WTC11 (cell line): ENCODE results near the gene OLFM1. TPM values are rescaled to one million over a fixed set of nuclear protein-coding genes. Genes with fewer than 3 reads are reported as not detected.

Experiments used
- ATAC-seq: fragments of 200-7000 bp; cut with Tn5 transposase; 2 replicates; pipeline ENCODE4 v1.10.0; 2021; ENCODE audit warnings: mild to moderate bottlenecking, moderate library complexity
- CTCF ChIA-PET: fragments of 300-600 bp; sonication (Branson Sonifier 250); formaldehyde crosslinking; loops from one replicate; lab custom pipeline; 2021; ENCODE audit warnings: antibody characterized with exemption; lab: Charles Lee
- POLR2A ChIA-PET: fragments of 350-600 bp; sonication (Branson Sonifier 250); formaldehyde crosslinking; loops from one replicate; lab custom pipeline; 2021; ENCODE audit warnings: antibody characterized with exemption; lab: Charles Lee
- DNase-seq: peaks from one replicate; pipeline ENCODE4 v3.0.0; 2021; ENCODE audit warnings: low spot score
- H3K27ac Mint-ChIP-seq: 2 replicates; pipeline ENCODE4 v1.8.0; 2021; ENCODE audit warnings: mixed read lengths
- H3K27me3 Mint-ChIP-seq: 2 replicates; pipeline ENCODE4 v1.8.0; 2021; ENCODE audit warnings: low read depth, mild to moderate bottlenecking, moderate library complexity, mixed read lengths
- H3K36me3 Mint-ChIP-seq: 2 replicates; pipeline ENCODE4 v1.8.0; 2021; ENCODE audit warnings: mixed read lengths
- H3K4me1 Mint-ChIP-seq: 2 replicates; pipeline ENCODE4 v1.8.0; 2022; ENCODE audit warnings: mixed read lengths
- H3K4me3 Mint-ChIP-seq: 2 replicates; pipeline ENCODE4 v1.8.0; 2021; ENCODE audit warnings: mild to moderate bottlenecking, moderate library complexity, mixed read lengths
- H3K9me3 Mint-ChIP-seq: 2 replicates; pipeline ENCODE4 v1.8.0; 2021; ENCODE audit warnings: mixed read lengths
- CREM ChIP-seq: sonication (generic); formaldehyde crosslinking; IDR thresholded peaks from 2 replicates; pipeline ENCODE4 v1.8.1; 2022; ENCODE audit warnings: mild to moderate bottlenecking, missing genetic modification reagents, moderate library complexity
- E2F5 ChIP-seq: sonication (generic); formaldehyde crosslinking; IDR thresholded peaks from 2 replicates; pipeline ENCODE4 v1.8.1; 2022; ENCODE audit warnings: mild to moderate bottlenecking, moderate library complexity, missing genetic modification reagents
- IRF2 ChIP-seq: sonication (generic); formaldehyde crosslinking; IDR thresholded peaks from 2 replicates; pipeline ENCODE4 v1.8.0; 2022; ENCODE audit warnings: low read depth, missing genetic modification reagents, borderline replicate concordance
- JAZF1 ChIP-seq: fragments of 250-450 bp; sonication (Bioruptor Pico); IDR thresholded peaks from 2 replicates; pipeline ENCODE4 v1.9.0; 2021; ENCODE audit warnings: moderate library complexity, mild to moderate bottlenecking, inconsistent platforms
- KAT7 ChIP-seq: sonication (generic); formaldehyde crosslinking; IDR thresholded peaks from 2 replicates; pipeline ENCODE4 v1.8.1; 2023; ENCODE audit warnings: missing genetic modification reagents, mild to moderate bottlenecking, borderline replicate concordance
- MXD4 ChIP-seq: fragments of 250-450 bp; sonication (Bioruptor Pico); IDR thresholded peaks from 2 replicates; pipeline ENCODE4 v1.8.0; 2021; ENCODE audit warnings: mild to moderate bottlenecking, moderate library complexity, borderline replicate concordance
- NFATC4 ChIP-seq: fragments of 250-450 bp; sonication (Bioruptor Pico); IDR thresholded peaks from 2 replicates; pipeline ENCODE4 v1.9.0; 2021; ENCODE audit warnings: mild to moderate bottlenecking
- NR2C2 ChIP-seq: sonication (generic); formaldehyde crosslinking; IDR thresholded peaks from 2 replicates; pipeline ENCODE4 v1.8.0; 2022; ENCODE audit warnings: mild to moderate bottlenecking, missing genetic modification reagents
- SMAD4 ChIP-seq: sonication (generic); formaldehyde crosslinking; IDR thresholded peaks from 2 replicates; pipeline ENCODE4 v1.8.0; 2022; ENCODE audit warnings: mild to moderate bottlenecking, missing genetic modification reagents
- ZBTB21 ChIP-seq: sonication (generic); formaldehyde crosslinking; IDR thresholded peaks from 2 replicates; pipeline ENCODE4 v1.8.1; 2023; ENCODE audit warnings: mild to moderate bottlenecking, missing genetic modification reagents, borderline replicate concordance
- ZNF232 ChIP-seq: sonication (generic); formaldehyde crosslinking; IDR thresholded peaks from 2 replicates; pipeline ENCODE4 v1.8.0; 2022; ENCODE audit warnings: mild to moderate bottlenecking, missing genetic modification reagents
- ZNF263 ChIP-seq: sonication (generic); formaldehyde crosslinking; IDR thresholded peaks from 2 replicates; pipeline ENCODE4 v1.8.1; 2022; ENCODE audit warnings: low read depth, mild to moderate bottlenecking, moderate library complexity, missing genetic modification reagents
- ZNF281 ChIP-seq: sonication (generic); formaldehyde crosslinking; IDR thresholded peaks from 2 replicates; pipeline ENCODE4 v1.8.0; 2023; ENCODE audit warnings: mild to moderate bottlenecking, missing genetic modification reagents
- ZNF396 ChIP-seq: fragments of 250-450 bp; sonication (Bioruptor Pico); IDR thresholded peaks from 2 replicates; pipeline ENCODE4 v1.8.0; 2021; ENCODE audit warnings: mild to moderate bottlenecking, moderate library complexity, borderline replicate concordance
- ZNF425 ChIP-seq: fragments of 250-450 bp; sonication (Bioruptor Pico); conservative IDR thresholded peaks from 2 replicates; pipeline ENCODE4 v1.9.0; 2021; ENCODE audit warnings: mild to moderate bottlenecking
- total RNA-seq: library from RNA; stranded (reverse); gene quantifications from 3 replicates; pipeline ENCODE4 v1.2.3, GENCODE V29; 2021
- TF ChIP-seq, protein P1 (sequence below): fragments of 200-600 bp; IDR thresholded peaks from 2 replicates; pipeline ENCODE4 v1.8.0; 2022; ENCODE audit warnings: antibody characterized with exemption
- TF ChIP-seq, protein P2 (sequence below): sonication (generic); formaldehyde crosslinking; IDR thresholded peaks from 2 replicates; pipeline ENCODE4 v1.8.1; 2023; ENCODE audit warnings: mild to moderate bottlenecking, moderate library complexity, missing genetic modification reagents

The OLFM1 gene
- total RNA-seq, 1 experiment from 2014 or later: 37.6 TPM

DNA sequence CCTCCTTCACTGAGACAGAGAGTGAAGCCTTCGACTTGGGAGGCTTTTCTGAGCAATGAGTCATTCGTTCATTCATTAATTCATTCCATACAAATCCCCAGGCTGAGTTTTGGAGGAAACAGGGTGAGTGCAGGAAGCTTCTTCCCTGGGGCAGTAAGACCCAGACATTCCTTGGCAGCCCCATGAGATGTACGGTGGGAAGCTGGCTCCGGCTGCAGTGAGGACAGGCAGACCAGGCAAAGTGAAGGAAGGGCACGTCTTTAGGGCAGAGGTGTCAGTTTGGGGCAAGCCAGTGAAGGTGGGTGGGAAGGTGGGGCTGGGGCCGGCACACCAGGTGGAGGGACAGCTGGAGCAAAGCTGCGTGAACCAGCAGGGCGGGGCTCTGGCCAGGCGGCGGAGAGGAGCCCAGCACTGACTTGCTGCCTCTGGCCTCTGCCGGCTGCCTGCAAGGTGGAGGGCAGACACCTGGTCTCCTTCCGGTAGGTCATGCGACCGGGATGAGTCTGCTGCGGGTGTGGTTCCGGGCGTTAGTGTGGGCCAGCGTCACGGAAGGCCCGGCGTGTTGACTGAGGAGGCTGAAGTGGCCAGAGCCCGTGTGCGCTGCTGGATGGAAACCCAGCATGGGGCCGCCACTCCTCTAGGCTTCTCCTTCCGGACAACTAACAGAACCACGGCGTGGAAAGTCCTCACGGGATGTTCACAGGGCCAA lies 16.6 kb downstream of the OLFM1 start:
- Mint-ChIP-seq H3K27me3 (no peaks in the 10 kb centered on the region), H3K27ac (peak overlapping the region; percentile 76), H3K9me3 (no peaks in the 10 kb centered on the region), H3K4me1 (peaks cover 21% of the 10 kb centered on the region), H3K4me3 (no peak overlapping the region), H3K36me3 (peaks cover 4% of the 10 kb centered on the region)
- TF ChIP-seq ZNF425 (CRISPR knock-in tag) (no peak), SMAD4 (no peak), CREM (CRISPR knock-in tag) (no peak), KAT7 (no peak), JAZF1 (CRISPR knock-in tag) (no peak), ZBTB21 (CRISPR knock-in tag) (no peak), IRF2 (CRISPR knock-in tag) (no peak), NFATC4 (CRISPR knock-in tag) (no peak), ZNF396 (CRISPR knock-in tag) (no peak), ZNF281 (no peak), NR2C2 (CRISPR knock-in tag) (no peak), E2F5 (CRISPR knock-in tag) (no peak), ZNF232 (CRISPR knock-in tag) (no peak), ZNF263 (CRISPR knock-in tag) (no peak), MXD4 (CRISPR knock-in tag) (no peak)
- TF ChIP-seq, protein P1, sequence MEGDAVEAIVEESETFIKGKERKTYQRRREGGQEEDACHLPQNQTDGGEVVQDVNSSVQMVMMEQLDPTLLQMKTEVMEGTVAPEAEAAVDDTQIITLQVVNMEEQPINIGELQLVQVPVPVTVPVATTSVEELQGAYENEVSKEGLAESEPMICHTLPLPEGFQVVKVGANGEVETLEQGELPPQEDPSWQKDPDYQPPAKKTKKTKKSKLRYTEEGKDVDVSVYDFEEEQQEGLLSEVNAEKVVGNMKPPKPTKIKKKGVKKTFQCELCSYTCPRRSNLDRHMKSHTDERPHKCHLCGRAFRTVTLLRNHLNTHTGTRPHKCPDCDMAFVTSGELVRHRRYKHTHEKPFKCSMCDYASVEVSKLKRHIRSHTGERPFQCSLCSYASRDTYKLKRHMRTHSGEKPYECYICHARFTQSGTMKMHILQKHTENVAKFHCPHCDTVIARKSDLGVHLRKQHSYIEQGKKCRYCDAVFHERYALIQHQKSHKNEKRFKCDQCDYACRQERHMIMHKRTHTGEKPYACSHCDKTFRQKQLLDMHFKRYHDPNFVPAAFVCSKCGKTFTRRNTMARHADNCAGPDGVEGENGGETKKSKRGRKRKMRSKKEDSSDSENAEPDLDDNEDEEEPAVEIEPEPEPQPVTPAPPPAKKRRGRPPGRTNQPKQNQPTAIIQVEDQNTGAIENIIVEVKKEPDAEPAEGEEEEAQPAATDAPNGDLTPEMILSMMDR: no peak
- TF ChIP-seq, protein P2, sequence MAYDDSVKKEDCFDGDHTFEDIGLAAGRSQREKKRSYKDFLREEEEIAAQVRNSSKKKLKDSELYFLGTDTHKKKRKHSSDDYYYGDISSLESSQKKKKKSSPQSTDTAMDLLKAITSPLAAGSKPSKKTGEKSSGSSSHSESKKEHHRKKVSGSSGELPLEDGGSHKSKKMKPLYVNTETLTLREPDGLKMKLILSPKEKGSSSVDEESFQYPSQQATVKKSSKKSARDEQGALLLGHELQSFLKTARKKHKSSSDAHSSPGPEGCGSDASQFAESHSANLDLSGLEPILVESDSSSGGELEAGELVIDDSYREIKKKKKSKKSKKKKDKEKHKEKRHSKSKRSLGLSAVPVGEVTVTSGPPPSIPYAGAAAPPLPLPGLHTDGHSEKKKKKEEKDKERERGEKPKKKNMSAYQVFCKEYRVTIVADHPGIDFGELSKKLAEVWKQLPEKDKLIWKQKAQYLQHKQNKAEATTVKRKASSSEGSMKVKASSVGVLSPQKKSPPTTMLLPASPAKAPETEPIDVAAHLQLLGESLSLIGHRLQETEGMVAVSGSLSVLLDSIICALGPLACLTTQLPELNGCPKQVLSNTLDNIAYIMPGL (CRISPR knock-in tag): no peak
- no peak for DNase-seq
- POLR2A ChIA-PET: no interaction called here
- CTCF ChIA-PET: interaction anchor here (1.2 to 2.0 kb wide), 2 partner anchors 15 to 17 kb away, joined by 4 to 5 read pairs; no protein-coding TSS in a partner anchor
- no peak for ATAC-seq
